ENCODE results near the gene RANBP9. TPM values are rescaled to one million over a fixed set of nuclear protein-coding genes. Genes with fewer than 3 reads are reported as not detected.

Gene RANBP9
- total RNA-seq, 1 donor from 2014 or later, result 33.2 TPM

GRCh38 chr6:13666194-13667105 is 45.2 kb downstream of the RANBP9 start:
- Histone ChIP-seq H3K27me3 (ENCODE audit: low read depth) (no peaks in the 10 kb centered on the region), H3K9me3 (replicated peaks) (no peaks in the 10 kb centered on the region), H3K27ac (replicated peaks) (no peak overlapping the region), H3K4me1 (peaks cover 59% of the 10 kb centered on the region), H3K36me3 (no peaks in the 10 kb centered on the region), H3K4me3 (no peak overlapping the region)
- intact Hi-C loops (cut with micrococcal nuclease), result no loop called here
- no peak for DNase-seq
- TF ChIP-seq CTCF (IDR thresholded peaks at IDR 0.05; ENCODE audit: borderline replicate concordance), result no peak

GRCh38 chr6:13664703-13665352 is 46.8 kb downstream of the RANBP9 start:
- H3K27ac ChIP-seq (replicated peaks), result no peak overlapping the region
- no peaks in the 10 kb centered on the region for H3K27me3 ChIP-seq (ENCODE audit: low read depth)
- intact Hi-C loops (cut with micrococcal nuclease), result no loop called here
- no peak overlapping the region for H3K4me3 ChIP-seq
- TF ChIP-seq CTCF (IDR thresholded peaks at IDR 0.05; ENCODE audit: borderline replicate concordance), result no peak
- no peak for DNase-seq
- H3K9me3 ChIP-seq (replicated peaks), result no peaks in the 10 kb centered on the region
- peaks cover 75% of the 10 kb centered on the region for H3K4me1 ChIP-seq
- H3K36me3 ChIP-seq, result no peaks in the 10 kb centered on the region

GRCh38 chr6:13663986-13664385 is 47.6 kb downstream of the RANBP9 start:
- peaks cover 82% of the 10 kb centered on the region for H3K4me1 ChIP-seq
- H3K9me3 ChIP-seq (replicated peaks), result no peaks in the 10 kb centered on the region
- no peak for TF ChIP-seq CTCF (IDR thresholded peaks at IDR 0.05; ENCODE audit: borderline replicate concordance)
- intact Hi-C loops (cut with micrococcal nuclease), result no loop called here
- no peak overlapping the region for H3K27ac ChIP-seq (replicated peaks)
- DNase-seq, result no peak
- H3K4me3 ChIP-seq, result no peak overlapping the region
- no peaks in the 10 kb centered on the region for H3K27me3 ChIP-seq (ENCODE audit: low read depth)
- no peaks in the 10 kb centered on the region for H3K36me3 ChIP-seq

GRCh38 chr6:13662651-13663334 is 48.8 kb downstream of the RANBP9 start:
- Histone ChIP-seq H3K36me3 (no peaks in the 10 kb centered on the region), H3K9me3 (replicated peaks) (no peaks in the 10 kb centered on the region), H3K4me3 (no peak overlapping the region), H3K27me3 (ENCODE audit: low read depth) (no peaks in the 10 kb centered on the region), H3K4me1 (peaks cover 73% of the 10 kb centered on the region), H3K27ac (replicated peaks) (no peak overlapping the region)
- DNase-seq, result no peak
- TF ChIP-seq CTCF (IDR thresholded peaks at IDR 0.05; ENCODE audit: borderline replicate concordance), result no peak
- intact Hi-C loops (cut with micrococcal nuclease), result no loop called here

GRCh38 chr6:13661647-13662046 is 50.0 kb downstream of the RANBP9 start:
- peaks cover 62% of the 10 kb centered on the region for H3K4me1 ChIP-seq
- H3K36me3 ChIP-seq, result no peaks in the 10 kb centered on the region
- H3K27ac ChIP-seq (replicated peaks), result no peak overlapping the region
- no peak overlapping the region for H3K4me3 ChIP-seq
- no peak for TF ChIP-seq CTCF (IDR thresholded peaks at IDR 0.05; ENCODE audit: borderline replicate concordance)
- H3K27me3 ChIP-seq (ENCODE audit: low read depth), result no peaks in the 10 kb centered on the region
- intact Hi-C loops (cut with micrococcal nuclease), result no loop called here
- no peaks in the 10 kb centered on the region for H3K9me3 ChIP-seq (replicated peaks)
- no peak for DNase-seq
